Thyroid gland (tissue), 4 donors: ENCODE results near the gene TAF6.

Experiments
- CTCF ChIP-seq, 6 experiments: fragments of 200-600 bp in 3 of 6; fragments of 450-650 bp in 3 of 6; sonication (generic) in 3 of 6; IDR thresholded peaks; one replicate each; pipeline ENCODE4 v1.5.1; 2016 to 2019; ENCODE audit warnings: antibody characterized with exemption in 6 of 6, mild to moderate bottlenecking in 2 of 6, inconsistent platforms in 1 of 6, moderate library complexity in 1 of 6
- POLR2A ChIP-seq, 2 donors: fragments of 450-650 bp; IDR thresholded peaks; one replicate each; pipeline ENCODE4 v1.6.1; 2017; ENCODE audit warnings: antibody characterized with exemption in 2 of 2, mild to moderate bottlenecking in 2 of 2, moderate library complexity in 1 of 2

- TF ChIP-seq POLR2A (IDR thresholded peaks at IDR 0.05) (no peak), CTCF (IDR thresholded peaks at IDR 0.05) (no peak)
Observed at GRCh38 chr7:100065452-100066186, 53.5 kb downstream of the TAF6 start.
